ENCODE measurements around the gene OPN4.

Gene OPN4

DNA sequence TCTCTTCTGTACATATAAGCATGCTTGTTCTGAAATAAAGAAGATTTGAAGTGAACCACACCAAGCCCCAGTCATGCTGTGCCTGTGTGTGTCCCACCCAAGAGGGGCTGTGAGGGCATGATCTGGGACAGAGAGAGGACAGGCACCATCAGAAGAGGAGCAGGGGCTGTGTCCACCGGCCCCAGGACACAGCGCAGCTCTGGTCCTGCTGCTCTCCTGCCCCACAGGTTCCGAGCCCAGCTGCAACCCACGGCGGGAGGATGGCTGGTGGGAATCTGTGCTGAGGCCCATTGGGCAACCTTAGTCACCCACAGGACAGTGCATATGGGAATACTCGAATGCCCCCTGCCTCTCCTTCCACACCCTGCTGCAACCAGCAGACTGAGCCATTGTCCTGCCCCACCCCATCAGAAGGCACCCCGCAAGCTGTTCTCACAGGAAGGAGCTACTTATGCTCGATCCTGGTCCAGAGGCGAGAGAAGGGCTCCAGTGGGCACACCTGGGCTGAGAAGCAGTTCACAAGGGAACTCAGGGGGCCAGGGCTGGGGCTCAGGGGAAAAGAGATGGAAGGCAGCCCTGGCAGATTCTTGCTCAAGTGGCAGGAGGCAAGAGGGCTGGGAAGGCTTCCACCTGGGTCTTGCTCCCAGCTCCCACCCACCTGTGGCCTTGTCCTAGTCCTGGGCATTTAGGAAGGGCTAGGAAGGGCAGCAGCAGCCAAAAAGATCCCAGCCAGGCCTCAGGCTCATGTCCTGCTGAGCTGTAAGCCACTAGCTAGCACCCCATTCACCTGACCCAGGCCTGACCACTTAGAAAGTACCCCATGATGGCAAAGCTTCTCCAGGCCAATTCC lies 45.9 kb downstream of the OPN4 start:
- DNase-seq (ENCODE audit: low read depth) = no peak

DNA sequence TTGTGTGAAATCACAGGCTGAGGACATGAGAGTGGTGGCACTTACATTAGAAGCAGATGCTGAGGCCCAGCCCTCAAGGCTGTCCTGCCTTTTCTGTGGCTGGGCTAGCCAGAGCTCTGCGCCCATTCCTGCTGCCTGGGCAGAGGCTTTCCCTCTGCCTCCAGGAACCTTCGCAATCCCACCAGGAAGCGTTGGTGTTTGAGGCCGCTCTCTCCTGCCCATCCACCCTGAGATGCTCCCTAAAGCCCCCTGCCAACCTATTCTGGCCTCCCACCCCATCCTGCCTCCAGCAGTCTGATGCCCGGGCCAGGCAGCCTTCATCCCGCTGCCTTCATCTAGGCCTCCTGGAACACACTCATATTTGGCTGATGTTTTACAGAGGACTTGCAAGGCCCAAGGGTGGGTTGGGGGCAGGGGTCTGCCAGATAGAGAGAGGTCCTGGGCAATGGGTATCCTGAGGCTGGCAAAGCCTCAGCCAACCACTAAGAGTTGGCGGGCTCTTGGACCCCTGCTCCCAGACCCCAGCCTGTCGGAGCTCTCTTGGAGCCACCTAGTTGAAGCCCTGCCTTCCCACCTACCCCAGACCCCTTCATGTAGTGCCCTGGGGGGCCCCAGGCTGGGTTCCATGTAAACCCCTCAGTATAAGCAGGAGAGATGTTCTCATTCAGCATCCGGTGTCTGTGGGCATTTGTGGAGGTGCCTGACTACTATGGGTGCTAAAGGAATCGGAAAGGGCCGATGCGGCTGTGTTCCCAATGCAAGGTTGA lies 46.7 kb downstream of the OPN4 start:
- no peak for DNase-seq (ENCODE audit: low read depth)

DNA sequence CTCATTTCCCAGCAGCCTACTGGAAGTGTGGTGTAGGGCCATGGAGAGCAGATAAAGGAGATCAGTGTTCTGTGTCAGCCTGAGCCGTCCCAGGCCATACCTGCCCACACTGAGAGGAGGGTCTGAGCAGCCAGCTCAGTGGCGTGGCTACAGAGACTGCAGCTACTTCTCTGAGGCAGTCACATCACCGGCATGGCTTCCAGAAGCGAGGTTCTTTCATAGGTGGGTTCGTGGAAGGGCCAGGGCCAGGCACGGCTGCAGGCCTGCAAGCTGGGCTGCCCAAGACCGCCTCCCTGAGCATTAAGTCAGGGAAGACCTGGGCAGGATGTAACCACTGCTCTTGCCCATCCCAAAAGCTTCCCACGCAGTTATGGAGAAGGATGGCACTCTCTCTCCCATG lies 48.8 kb downstream of the OPN4 start:
- DNase-seq (ENCODE audit: low read depth) = no peak

DNA sequence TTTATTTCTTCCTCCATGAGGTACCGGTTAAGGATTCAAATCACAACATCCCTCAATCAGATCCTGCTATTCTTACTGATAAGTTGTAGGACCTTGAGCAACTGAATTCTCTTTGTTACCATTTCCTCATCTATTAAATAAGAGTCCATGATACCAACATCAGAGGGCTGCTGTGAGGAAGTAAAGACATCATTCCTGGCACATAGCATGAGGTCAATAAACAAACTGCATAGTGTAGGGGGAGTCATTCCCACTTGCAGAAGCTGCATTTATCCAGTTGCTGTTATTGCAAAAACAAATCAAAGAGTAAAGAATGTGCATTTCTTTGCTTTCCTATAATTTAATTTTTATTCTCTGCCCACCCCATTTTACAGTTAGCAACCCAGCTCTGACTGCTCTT lies 50.8 kb downstream of the OPN4 start:
- no peak for DNase-seq (ENCODE audit: low read depth)

- no peak for DNase-seq (ENCODE audit: low read depth)
Measured at GRCh38 chr10:86705905-86706304, 51.6 kb downstream of the OPN4 start.

- DNase-seq (ENCODE audit: low read depth) = no peak
Measured at GRCh38 chr10:86706401-86706841, 52.1 kb downstream of the OPN4 start.

GRCh38 chr10:86706977-86707376 lies 52.6 kb downstream of the OPN4 start:
- no peak for DNase-seq (ENCODE audit: low read depth)

DNA sequence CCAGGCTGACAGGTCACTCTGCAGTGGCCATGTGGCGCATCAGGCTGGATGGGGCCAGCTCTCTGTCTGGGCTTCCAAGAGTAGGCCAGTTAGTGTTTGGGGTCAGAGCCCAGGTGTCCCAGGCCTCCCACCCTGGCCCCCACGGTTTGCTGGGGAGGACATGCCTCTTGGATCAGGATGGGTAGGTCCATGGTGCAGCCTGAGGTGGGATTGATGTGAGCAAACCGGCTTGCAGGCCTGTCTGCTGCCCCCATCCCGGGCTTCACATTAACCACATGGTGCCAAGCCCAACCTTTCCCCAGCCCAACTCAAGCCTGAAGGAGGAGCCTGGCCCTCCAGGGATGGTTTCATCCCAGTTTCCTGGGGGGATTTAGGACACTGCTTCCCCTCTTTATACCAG lies 53.2 kb downstream of the OPN4 start:
- DNase-seq (ENCODE audit: low read depth) = no peak

GRCh38 chr10:86708068-86708782 lies 53.9 kb downstream of the OPN4 start:
- DNase-seq (ENCODE audit: low read depth) = no peak

- DNase-seq (ENCODE audit: low read depth) = no peak
Measured at GRCh38 chr10:86708783-86709380, 54.5 kb downstream of the OPN4 start.

GRCh38 chr10:86709396-86710185 lies 55.2 kb downstream of the OPN4 start:
- no peak for DNase-seq (ENCODE audit: low read depth)

DNA sequence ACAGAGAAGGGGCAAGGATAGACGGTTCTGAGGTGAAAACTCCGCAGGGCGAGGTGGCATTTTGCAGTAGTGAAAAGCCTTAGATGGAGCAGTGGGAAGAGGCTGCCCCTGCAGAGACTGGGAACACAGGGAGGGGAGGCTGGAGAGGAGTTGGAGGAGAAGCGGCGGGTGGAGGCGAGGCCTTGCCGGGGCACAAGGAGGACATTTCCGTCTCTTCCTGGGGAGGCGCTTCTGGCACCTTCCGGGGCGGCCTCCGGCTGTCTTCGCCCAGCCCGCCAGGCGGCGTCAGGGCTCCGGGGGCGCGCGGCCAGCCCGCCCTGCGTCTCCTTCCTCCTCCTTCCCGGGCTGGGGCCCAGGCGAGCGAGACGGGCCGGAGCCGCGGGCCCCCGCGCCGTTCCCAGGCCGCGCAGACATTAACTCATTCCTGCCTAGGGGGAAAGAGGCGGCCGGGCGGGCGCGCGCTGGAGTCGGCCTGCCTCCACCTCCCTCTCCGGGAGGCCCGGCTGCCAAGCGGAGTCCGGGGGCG lies 56.7 kb downstream of the OPN4 start:
- peak; percentile 65 for DNase-seq (ENCODE audit: low read depth)

- DNase-seq (ENCODE audit: low read depth) = peak; percentile 23
Measured at GRCh38 chr10:86711513-86712316, 57.4 kb downstream of the OPN4 start.

DNA sequence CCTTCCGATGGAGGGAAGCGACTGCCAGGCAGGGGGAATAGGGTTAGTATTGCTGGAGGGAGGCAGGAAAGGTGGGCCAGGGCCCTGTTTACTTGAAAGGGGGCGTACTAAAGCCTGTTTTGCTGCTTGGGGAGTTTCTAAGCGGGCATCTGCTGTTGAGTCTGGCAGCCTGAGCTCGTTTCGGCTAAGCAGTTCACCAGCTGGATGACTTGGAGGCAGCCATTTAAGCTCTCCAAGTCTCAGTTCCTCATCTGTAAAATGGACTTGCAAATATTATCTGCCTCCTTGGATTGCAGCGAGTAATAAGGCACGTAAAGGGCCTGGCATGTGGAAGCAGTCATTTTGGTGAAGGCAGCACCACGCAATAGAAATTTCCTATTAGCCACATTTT lies 58.0 kb downstream of the OPN4 start:
- no peak for DNase-seq (ENCODE audit: low read depth)

DNA sequence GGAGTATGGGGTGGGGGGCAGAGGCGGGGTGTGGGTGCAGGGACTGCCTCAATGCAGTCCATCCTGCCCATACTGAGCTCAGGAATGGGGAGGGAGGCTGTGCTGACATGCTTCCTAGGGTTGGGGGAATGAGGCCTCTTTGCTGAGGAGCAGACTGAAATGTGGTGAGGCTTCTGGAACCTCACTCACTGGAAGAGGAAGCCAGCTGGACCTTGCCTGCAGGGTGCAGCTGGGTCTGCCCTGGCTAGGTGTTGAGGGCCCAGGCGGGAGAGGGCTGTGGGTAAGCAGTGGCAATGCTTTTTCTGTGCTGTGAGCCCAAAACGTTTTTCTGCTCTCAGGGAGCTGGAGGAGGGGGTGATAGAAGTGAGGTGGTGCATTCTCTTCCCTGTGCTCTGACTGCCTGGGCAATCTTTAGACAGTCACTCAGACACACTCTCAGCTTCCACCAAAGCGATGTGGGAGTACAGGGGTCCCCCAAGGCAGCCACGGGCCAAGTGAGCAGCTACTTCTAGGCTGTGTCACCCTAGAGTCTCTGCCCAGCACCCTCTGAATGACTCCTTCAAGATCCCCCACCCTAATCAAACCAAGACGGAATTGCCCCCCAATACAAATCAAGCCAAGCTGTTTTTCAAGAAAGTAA lies 60.9 kb downstream of the OPN4 start:
- no peak for DNase-seq (ENCODE audit: low read depth)

GRCh38 chr10:86715836-86716235 lies 61.5 kb downstream of the OPN4 start:
- no peak for DNase-seq (ENCODE audit: low read depth)

Measured in stimulated activated CD8-positive, alpha-beta memory T cell treated with anti-CD3 and anti-CD28 coated beads, Interleukin-15, amount 100 ng/mL, for 24 hours (primary cell).